A549 (cell line): ENCODE results near the gene HOXA13.

ENCODE experiments used
- CEBPB ChIP-seq, 2 experiments: fragments of >200 bp in 1 of 2; sonication (Bioruptor Twin) in 1 of 2; formaldehyde crosslinking in 1 of 2; IDR thresholded peaks; 2 replicates each; pipeline ENCODE4 v1.6.1; 2012 to 2016
- TF ChIP-seq, protein P1 (sequence below): fragments of >200 bp; sonication (Bioruptor Twin); formaldehyde crosslinking; IDR thresholded peaks from 3 replicates; pipeline ENCODE4 v1.5.1; 2016
- TF ChIP-seq, protein P2 (sequence below): IDR thresholded peaks from 2 replicates; pipeline ENCODE4 v1.6.1; 2012

- TF ChIP-seq, protein P1, sequence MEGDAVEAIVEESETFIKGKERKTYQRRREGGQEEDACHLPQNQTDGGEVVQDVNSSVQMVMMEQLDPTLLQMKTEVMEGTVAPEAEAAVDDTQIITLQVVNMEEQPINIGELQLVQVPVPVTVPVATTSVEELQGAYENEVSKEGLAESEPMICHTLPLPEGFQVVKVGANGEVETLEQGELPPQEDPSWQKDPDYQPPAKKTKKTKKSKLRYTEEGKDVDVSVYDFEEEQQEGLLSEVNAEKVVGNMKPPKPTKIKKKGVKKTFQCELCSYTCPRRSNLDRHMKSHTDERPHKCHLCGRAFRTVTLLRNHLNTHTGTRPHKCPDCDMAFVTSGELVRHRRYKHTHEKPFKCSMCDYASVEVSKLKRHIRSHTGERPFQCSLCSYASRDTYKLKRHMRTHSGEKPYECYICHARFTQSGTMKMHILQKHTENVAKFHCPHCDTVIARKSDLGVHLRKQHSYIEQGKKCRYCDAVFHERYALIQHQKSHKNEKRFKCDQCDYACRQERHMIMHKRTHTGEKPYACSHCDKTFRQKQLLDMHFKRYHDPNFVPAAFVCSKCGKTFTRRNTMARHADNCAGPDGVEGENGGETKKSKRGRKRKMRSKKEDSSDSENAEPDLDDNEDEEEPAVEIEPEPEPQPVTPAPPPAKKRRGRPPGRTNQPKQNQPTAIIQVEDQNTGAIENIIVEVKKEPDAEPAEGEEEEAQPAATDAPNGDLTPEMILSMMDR = no peak
- TF ChIP-seq, protein P2, sequence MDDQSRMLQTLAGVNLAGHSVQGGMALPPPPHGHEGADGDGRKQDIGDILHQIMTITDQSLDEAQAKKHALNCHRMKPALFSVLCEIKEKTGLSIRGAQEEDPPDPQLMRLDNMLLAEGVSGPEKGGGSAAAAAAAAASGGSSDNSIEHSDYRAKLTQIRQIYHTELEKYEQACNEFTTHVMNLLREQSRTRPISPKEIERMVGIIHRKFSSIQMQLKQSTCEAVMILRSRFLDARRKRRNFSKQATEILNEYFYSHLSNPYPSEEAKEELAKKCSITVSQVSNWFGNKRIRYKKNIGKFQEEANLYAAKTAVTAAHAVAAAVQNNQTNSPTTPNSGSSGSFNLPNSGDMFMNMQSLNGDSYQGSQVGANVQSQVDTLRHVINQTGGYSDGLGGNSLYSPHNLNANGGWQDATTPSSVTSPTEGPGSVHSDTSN = no peak
- no peak for TF ChIP-seq CEBPB (IDR thresholded peaks at IDR 0.05)
Measured at GRCh38 chr7:27178366-27178765, 21.5 kb downstream of the HOXA13 start.
